ENCODE results near the gene C16orf74.
A peak's percentile ranks its signal among the peaks of the same experiment; 100 is the strongest.

Gene C16orf74

GRCh38 chr16:85728879-85729278 is 22.0 kb downstream of the C16orf74 start:
- H3K9me3 Mint-ChIP-seq = no peaks in the 10 kb centered on the region
- no peak for ATAC-seq (replicated peaks)
- no peak overlapping the region for H3K27ac Mint-ChIP-seq
- peaks cover 0 to 13% of the 10 kb centered on the region in 2 donors for H3K36me3 Mint-ChIP-seq
- H3K4me3 Mint-ChIP-seq = no peak overlapping the region
- H3K27me3 Mint-ChIP-seq = no peaks in the 10 kb centered on the region
- H3K4me1 Mint-ChIP-seq = peaks cover 20 to 24% of the 10 kb centered on the region in 2 donors
- DNase-seq = no peak

DNA sequence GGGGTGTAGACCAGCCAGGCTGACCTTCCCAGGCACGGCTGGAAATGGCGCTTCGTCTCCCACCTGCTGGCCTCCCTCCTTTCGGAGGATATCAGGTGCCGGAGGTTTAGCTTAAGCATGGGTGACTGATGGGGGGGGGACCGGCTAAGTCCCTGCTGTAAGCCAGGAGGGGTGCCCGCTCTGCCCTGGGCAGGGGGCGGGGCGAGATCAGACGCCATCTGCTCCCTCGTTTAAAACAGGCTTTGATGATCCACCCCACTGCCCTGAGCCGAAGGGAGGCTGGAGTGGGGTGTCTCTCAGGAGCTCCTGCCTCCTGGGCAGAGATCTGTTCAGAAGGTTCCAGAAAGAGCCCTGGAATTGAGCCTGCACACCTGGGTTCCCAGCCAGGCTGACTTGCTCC is 26.0 kb downstream of the C16orf74 start:
- Mint-ChIP-seq H3K4me3 (no peak overlapping the region), H3K36me3 (peaks cover 2 to 13% of the 10 kb centered on the region in 2 donors), H3K9me3 (no peaks in the 10 kb centered on the region), H3K27ac (no peak overlapping the region), H3K27me3 (no peaks in the 10 kb centered on the region), H3K4me1 (peaks cover 12 to 14% of the 10 kb centered on the region in 2 donors)
- DNase-seq (no peak), ATAC-seq (replicated peaks) (no peak)

DNA sequence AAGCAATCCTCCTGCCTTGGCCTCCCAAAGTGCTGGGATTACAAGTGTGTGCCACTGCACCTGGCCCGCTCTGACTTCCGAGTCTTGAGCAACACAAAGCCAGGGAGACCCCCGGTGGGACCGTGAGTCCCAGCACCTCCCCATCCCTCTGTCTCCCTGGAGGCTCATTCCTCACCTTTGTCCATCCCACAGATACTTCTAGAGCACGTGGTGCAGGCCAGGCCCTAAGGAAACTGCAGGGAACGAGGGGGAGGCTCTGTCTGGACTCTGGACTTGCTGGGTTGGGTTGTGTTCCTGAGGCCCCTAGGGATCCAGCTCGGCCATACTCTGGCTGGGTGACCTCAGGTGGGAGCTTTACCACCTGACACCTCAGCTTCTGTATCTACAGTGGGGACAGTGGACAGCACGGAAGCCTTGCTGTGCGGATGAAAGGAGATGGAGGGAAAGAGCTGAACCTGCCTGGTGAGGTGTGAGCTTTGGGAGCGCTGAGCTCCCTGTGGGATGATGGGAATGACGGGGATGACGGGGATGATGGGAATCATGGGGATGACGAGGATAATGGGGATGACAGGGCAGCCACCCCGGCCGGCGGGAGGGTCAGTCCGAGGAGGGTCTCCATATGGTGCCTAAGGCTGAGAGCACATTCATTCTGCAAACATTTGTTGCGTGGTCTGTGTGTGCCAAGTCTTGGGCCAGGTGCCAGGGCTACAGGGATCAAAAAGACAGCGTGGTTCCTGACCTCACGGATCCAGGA is 26.6 kb downstream of the C16orf74 start:
- no peak for ATAC-seq (replicated peaks)
- no peak for DNase-seq
- H3K4me3 Mint-ChIP-seq = no peak overlapping the region
- H3K4me1 Mint-ChIP-seq = peaks cover 7 to 12% of the 10 kb centered on the region in 2 donors
- H3K36me3 Mint-ChIP-seq = peaks cover 2 to 13% of the 10 kb centered on the region in 2 donors
- H3K27ac Mint-ChIP-seq = peak overlapping the region; percentile 15
- H3K9me3 Mint-ChIP-seq = no peaks in the 10 kb centered on the region
- no peaks in the 10 kb centered on the region for H3K27me3 Mint-ChIP-seq

- peaks cover 2 to 13% of the 10 kb centered on the region in 2 donors for H3K36me3 Mint-ChIP-seq
- no peaks in the 10 kb centered on the region for H3K9me3 Mint-ChIP-seq
- H3K4me1 Mint-ChIP-seq = peaks cover 18 to 21% of the 10 kb centered on the region in 2 donors
- H3K27ac Mint-ChIP-seq = no peak overlapping the region
- no peak overlapping the region for H3K4me3 Mint-ChIP-seq
- H3K27me3 Mint-ChIP-seq = no peaks in the 10 kb centered on the region
- ATAC-seq (replicated peaks) (no peak), DNase-seq (no peak)
These were observed 28.6 kb downstream of the C16orf74 start for GRCh38 chr16:85722128-85722893.

GRCh38 chr16:85720302-85720637 is 30.6 kb downstream of the C16orf74 start:
- Mint-ChIP-seq H3K4me3 (no peak overlapping the region), H3K36me3 (peaks cover 2 to 7% of the 10 kb centered on the region in 2 donors), H3K27ac (no peak overlapping the region), H3K27me3 (no peaks in the 10 kb centered on the region), H3K9me3 (no peaks in the 10 kb centered on the region), H3K4me1 (peaks cover 22 to 34% of the 10 kb centered on the region in 2 donors)
- no peak for DNase-seq
- no peak for ATAC-seq (replicated peaks)

DNA sequence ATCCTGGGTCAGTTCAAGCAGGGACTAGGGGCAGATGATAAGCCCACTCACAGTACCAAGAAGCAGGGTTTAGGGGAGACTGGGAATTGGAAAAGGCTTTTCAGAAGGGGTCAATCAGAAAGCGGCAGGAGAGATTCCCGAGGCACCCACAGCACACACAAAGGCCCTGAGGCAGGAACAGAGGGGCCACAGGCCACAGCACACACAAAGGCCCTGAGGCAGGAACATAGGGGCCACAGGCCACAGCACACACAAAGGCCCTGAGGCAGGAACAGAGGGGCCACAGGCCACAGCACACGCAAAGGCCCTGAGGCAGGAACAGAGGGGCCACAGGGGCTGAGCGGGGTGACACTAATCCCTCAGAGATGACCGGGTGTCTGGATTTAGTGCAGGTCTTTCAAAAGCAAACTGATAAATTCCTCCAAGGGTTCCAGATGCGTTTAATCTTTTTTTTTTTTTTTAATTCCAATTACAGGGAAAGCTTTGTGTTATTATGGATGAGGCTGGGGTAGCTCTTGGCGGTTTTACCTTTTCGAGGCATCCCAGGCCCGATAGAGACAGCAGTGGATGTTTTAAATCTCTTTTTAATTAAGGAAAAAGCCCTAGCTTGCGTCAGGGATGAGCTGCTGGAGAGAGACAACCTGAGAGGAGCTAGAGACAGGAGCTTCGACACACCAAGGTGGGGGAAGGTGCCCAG is 31.1 kb downstream of the C16orf74 start:
- H3K9me3 Mint-ChIP-seq = no peaks in the 10 kb centered on the region
- no peak overlapping the region for H3K27ac Mint-ChIP-seq
- H3K4me3 Mint-ChIP-seq = no peak overlapping the region
- DNase-seq = no peak
- peaks cover 22 to 40% of the 10 kb centered on the region in 2 donors for H3K4me1 Mint-ChIP-seq
- H3K27me3 Mint-ChIP-seq = no peaks in the 10 kb centered on the region
- no peak for ATAC-seq (replicated peaks)
- H3K36me3 Mint-ChIP-seq = peaks cover 2 to 7% of the 10 kb centered on the region in 2 donors

DNA sequence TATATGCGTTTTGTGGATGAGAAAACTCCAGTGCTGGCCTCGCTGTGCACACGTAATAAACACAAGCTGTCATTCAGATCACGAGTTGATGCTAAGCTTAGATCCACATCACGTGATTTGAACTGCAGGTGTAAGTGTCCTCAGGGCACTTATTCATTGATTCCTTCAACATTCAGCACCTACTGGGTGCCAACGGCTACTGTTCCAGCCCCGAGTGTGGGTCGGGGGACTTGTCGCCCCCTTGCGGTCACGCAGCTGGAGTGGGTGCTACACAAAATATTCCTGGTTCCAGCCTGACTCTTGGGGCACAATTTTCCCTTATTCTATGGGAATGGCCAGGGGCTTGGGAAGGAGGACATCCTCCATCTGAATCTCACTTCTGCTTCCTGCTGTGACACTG is 32.2 kb downstream of the C16orf74 start:
- Mint-ChIP-seq H3K36me3 (peaks cover 2 to 5% of the 10 kb centered on the region in 2 donors), H3K4me3 (no peak overlapping the region), H3K4me1 (peaks cover 18 to 40% of the 10 kb centered on the region in 2 donors), H3K9me3 (no peaks in the 10 kb centered on the region), H3K27me3 (no peaks in the 10 kb centered on the region), H3K27ac (no peak overlapping the region)
- ATAC-seq (replicated peaks) = no peak
- no peak for DNase-seq

GRCh38 chr16:85718153-85718477 is 32.8 kb downstream of the C16orf74 start:
- no peaks in the 10 kb centered on the region for H3K9me3 Mint-ChIP-seq
- ATAC-seq (replicated peaks) (no peak), DNase-seq (no peak)
- peaks cover 2 to 11% of the 10 kb centered on the region in 2 donors for H3K36me3 Mint-ChIP-seq
- no peak overlapping the region for H3K4me3 Mint-ChIP-seq
- no peak overlapping the region for H3K27ac Mint-ChIP-seq
- H3K4me1 Mint-ChIP-seq = peaks cover 18 to 40% of the 10 kb centered on the region in 2 donors
- H3K27me3 Mint-ChIP-seq = no peaks in the 10 kb centered on the region

- no peak overlapping the region for H3K27ac Mint-ChIP-seq
- H3K27me3 Mint-ChIP-seq = no peaks in the 10 kb centered on the region
- DNase-seq (peak; percentile 33), ATAC-seq (replicated peaks) (peak; percentile 38 to 59)
- H3K36me3 Mint-ChIP-seq = peaks cover 5 to 17% of the 10 kb centered on the region in 2 donors
- no peak overlapping the region for H3K4me3 Mint-ChIP-seq
- H3K4me1 Mint-ChIP-seq = peaks cover 18 to 40% of the 10 kb centered on the region in 2 donors
- peaks cover 0 to 2% of the 10 kb centered on the region in 2 donors for H3K9me3 Mint-ChIP-seq
These were observed 33.3 kb downstream of the C16orf74 start for GRCh38 chr16:85717393-85718152.

GRCh38 chr16:85716680-85717038 is 34.2 kb downstream of the C16orf74 start:
- H3K27me3 Mint-ChIP-seq = no peaks in the 10 kb centered on the region
- no peak overlapping the region for H3K4me3 Mint-ChIP-seq
- peaks cover 4 to 5% of the 10 kb centered on the region in 2 donors for H3K9me3 Mint-ChIP-seq
- H3K36me3 Mint-ChIP-seq = peaks cover 12 to 25% of the 10 kb centered on the region in 2 donors
- ATAC-seq (replicated peaks) (no peak), DNase-seq (no peak)
- peak overlapping the region; percentile 42 for H3K27ac Mint-ChIP-seq
- H3K4me1 Mint-ChIP-seq = peaks cover 18 to 40% of the 10 kb centered on the region in 2 donors

- Mint-ChIP-seq H3K4me3 (peak overlapping the region in 1 of 2 donors; percentile 53), H3K9me3 (peaks cover 4 to 5% of the 10 kb centered on the region in 2 donors)
These were observed 34.7 kb downstream of the C16orf74 start for GRCh38 chr16:85716022-85716679.

DNA sequence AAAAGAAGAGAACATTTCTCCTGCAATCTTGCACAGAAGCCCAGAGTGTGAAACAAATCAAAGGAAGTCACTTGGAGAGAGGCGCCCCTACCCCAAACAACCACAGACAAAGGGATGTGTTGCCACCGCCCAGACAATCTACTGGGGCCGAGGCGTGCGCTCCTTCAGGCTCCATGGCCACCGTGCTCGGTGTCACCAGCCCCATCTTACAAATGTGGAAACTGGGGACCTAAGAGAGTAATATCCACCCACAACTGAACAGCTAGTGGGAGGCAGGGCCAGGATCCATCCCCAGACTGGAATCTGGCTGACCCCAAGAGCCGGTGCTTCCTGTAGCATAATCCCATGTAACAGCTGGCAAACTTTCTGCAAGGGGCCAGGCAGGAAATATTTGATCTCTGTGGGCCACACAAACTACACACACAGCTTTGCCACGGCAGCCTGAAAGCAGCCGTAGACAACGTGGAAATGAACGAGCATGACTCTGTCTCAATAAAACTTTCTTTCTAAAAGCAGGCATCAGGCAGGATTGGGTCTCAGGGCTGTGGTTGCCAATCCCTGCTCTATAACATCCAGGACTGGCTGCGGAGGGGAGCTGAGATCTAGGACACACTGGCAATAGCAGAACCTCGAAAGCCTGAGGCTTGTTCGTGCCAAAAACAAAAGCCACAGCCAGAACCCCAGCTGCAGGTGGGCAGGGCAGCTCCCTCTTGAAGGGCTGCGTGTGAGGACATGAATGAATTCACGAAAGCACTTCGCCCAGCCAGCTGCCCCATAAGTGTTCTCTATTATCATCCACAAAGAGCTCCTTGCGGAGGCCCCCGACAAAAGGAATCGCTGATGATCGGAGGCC is 35.5 kb downstream of the C16orf74 start:
- Mint-ChIP-seq H3K36me3 (peaks cover 10 to 27% of the 10 kb centered on the region in 2 donors), H3K4me1 (peaks cover 18 to 40% of the 10 kb centered on the region in 2 donors), H3K9me3 (peaks cover 4 to 5% of the 10 kb centered on the region in 2 donors), H3K27ac (no peak overlapping the region), H3K27me3 (no peaks in the 10 kb centered on the region), H3K4me3 (peak overlapping the region in 1 of 2 donors; percentile 53)
- no peak for DNase-seq
- peak; percentile 75 to 82 for ATAC-seq (replicated peaks)

More at GRCh38 chr16:85716022-85716679, 34.7 kb downstream of the C16orf74 start:
- ATAC-seq (replicated peaks) (no peak), DNase-seq (no peak)
- no peaks in the 10 kb centered on the region for H3K27me3 Mint-ChIP-seq
- peaks cover 11 to 24% of the 10 kb centered on the region in 2 donors for H3K36me3 Mint-ChIP-seq
- peaks cover 18 to 40% of the 10 kb centered on the region in 2 donors for H3K4me1 Mint-ChIP-seq
- H3K27ac Mint-ChIP-seq = peak overlapping the region; percentile 89

DNA sequence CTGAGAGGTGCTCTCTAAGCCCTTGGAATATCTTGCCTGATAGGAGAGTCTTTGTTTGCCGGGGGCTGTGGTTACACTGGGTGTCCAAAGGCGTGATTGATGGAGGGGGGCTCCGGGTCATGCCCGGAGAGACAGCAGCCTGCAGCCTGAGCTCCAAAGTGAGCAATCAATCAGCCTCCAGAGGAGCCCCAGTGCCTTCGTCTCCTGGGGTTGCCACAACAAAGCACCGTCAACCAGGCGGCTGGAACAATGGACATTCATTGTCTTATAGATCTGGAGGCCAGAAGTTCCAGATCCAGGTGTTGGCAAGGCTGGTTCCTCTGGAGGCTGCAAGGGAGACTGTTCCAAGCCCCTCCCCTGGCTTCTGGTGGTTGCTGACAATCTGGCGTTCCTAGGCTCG is 38.1 kb downstream of the C16orf74 start:
- Mint-ChIP-seq H3K4me1 (peaks cover 5 to 24% of the 10 kb centered on the region in 2 donors), H3K9me3 (peaks cover 4 to 5% of the 10 kb centered on the region in 2 donors), H3K27ac (no peak overlapping the region), H3K4me3 (no peak overlapping the region), H3K27me3 (no peaks in the 10 kb centered on the region), H3K36me3 (peaks cover 10 to 27% of the 10 kb centered on the region in 2 donors)
- no peak for ATAC-seq (replicated peaks)
- no peak for DNase-seq

All from stimulated activated naive B cell treated with anti-CD40 and anti-IgM and Interleukin-4, amounts not matched to agents 10 μg/mL and 1 μg/mL and 100 μg/mL, for 72 hours (primary cell).